ENCODE results near the gene PRUNE2.
"Not testable (repeated sequence)": the region's sequence is repeated elsewhere in the genome, so short reads cannot be mapped to it uniquely, and the experiment has no call there.

The PRUNE2 gene

DNA sequence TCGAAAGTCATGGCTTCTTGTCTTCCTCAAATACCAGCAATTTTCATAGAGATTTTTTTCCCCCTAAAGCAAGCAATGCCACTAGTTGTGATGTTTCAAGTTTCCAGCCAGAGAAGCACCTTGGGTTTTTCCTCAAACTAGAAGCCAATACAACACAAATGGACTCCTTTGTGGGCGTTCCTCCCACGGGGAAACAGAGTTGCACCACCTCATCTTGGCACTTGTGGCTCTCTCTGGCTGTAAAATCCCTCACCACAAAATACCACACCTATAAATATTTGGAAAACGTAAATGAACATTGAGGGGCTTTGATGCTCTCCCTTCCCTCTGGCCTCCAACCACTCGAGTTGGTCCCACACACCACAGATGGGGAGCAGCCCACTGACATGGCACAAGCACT lies 208.8 kb downstream of the PRUNE2 start:
- DNase-seq (ENCODE audit: low read depth) = no peak

- no peak for DNase-seq (ENCODE audit: low read depth)
Observed at GRCh38 chr9:76693912-76694311, 212.0 kb downstream of the PRUNE2 start.

DNA sequence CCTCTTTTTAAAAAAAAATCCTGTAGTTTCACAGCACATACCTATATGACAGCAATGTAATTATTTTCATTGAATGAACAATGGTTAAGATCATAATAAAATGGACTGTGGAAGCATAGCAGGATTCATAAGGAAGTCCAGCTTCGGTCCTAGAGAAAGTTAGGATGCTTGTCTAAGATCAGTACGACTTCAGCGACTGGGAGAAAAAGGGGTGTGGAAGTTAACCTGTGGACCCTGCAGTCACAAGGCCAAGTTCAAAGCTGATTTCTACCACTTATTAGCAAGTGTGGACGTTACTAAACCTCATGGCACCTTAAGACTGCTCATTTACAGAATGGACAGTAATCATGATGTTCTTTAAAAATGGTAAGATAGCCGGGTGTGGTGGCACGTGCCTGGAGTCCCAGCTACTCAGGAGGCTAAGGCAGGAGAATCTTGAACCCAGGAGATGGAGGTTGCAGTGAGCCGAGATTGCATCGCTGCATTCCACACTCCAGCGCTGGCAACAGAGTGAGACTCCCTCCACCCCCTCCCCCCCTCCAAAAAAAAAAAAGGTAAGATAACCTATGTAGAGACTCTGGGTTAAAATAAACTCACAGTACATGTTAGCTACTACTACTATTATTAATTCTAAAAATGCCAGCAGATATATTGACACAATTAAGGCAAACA lies 213.3 kb downstream of the PRUNE2 start:
- DNase-seq (ENCODE audit: low read depth) = no peak

DNA sequence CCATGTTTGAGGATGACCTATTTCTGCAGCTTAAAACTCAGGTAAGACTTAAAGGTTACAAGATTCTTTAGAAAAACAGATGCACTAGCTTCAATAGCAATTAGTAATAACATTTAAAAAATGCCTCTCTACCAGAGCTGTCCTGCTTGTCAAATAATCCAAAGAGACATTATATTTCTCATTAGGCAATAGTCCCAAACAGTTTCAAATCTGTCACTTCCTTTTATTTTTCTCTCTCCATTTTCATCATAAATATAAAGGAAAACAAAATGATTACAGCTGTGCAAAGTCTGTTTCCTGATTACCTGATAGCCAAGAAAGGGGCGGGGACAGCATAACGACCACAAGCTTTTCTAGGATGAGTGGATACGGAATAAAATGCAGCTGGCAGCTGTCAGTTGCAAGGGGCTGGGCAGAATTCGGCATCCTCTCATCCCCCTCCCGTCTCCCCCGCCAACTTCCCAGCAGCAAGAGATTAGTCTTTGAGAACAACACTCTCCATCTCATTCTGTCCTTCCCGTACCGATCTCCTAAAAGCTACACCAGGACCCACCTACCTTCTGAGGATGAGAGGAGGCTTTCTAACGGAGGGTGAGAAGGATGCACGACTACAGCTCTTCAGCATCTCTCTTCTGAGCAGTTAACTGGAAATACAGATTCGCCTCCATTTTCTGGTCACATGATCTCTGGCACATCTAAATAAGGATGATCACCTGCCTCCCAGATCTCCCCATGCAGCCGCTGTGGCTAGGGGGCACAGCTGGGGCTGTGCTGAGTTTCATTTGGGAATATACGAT lies 214.2 kb downstream of the PRUNE2 start:
- no peak for DNase-seq (ENCODE audit: low read depth)

GRCh38 chr9:76690973-76691370 lies 214.9 kb downstream of the PRUNE2 start:
- no peak for DNase-seq (ENCODE audit: low read depth)

GRCh38 chr9:76690246-76690972 lies 215.5 kb downstream of the PRUNE2 start:
- no peak for DNase-seq (ENCODE audit: low read depth)

DNA sequence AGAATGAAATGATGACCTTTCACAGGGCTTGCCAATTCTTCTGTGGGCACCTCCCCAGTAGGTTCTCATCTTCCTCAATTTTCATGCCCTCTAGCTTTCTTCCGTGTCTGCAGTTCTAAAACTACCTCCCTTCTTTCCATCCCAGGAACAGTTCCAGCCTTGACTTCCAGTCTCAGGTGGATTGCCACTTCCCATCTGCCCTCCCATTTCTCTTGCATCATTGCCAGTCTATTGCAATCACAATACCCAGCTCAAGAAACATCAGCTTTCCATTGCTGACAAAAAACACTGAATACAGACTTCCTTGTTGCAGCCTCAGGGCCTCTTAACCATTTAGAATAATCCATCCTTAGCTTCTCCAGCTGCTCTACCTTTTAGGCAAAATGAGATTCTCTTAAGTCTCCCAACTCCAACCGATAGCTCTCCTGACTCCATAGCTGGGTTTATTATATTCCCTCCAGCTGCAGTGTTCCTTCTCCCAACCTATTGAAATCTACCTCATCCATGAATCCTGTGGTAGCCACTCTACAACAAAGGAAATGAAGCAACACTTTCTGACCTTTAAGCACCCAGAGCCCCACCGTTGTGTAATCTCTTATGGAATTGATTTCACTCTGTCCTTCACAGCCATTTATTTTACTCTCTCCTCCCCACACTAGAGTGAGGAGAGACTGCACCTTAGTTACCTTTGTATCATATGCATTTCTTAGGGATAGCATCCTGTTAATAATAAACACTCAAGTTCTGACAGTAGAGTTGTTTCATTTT lies 217.3 kb downstream of the PRUNE2 start:
- DNase-seq (ENCODE audit: low read depth) = no peak

- DNase-seq (ENCODE audit: low read depth) = no peak
Observed at GRCh38 chr9:76687861-76688391, 218.0 kb downstream of the PRUNE2 start.

DNA sequence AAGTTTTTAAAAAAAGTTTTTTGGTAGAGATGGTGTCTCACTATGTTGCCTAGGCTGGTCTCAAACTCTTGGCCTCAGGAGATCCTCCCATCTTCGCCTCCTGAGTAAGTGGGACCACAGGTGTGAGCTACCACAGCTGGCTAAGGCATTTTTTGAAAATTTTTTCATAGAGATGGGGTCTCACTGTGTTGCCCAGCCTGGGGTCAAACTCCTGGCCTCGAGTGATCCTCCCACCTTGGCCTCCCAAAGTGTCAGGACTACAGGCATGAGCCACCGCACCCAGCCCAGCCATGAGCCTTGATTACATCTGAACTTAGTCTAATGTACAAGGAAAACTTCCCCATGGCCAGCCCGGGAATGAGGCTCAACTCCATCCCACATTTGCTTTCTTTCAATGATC lies 219.2 kb downstream of the PRUNE2 start:
- DNase-seq (ENCODE audit: low read depth) = no peak

- DNase-seq (ENCODE audit: low read depth) = no peak
Observed at GRCh38 chr9:76684213-76684612, 221.7 kb downstream of the PRUNE2 start.

- no peak for DNase-seq (ENCODE audit: low read depth)
Observed at GRCh38 chr9:76681556-76681955, 224.4 kb downstream of the PRUNE2 start.

GRCh38 chr9:76680716-76681425 lies 225.0 kb downstream of the PRUNE2 start:
- DNase-seq (ENCODE audit: low read depth) = no peak

DNA sequence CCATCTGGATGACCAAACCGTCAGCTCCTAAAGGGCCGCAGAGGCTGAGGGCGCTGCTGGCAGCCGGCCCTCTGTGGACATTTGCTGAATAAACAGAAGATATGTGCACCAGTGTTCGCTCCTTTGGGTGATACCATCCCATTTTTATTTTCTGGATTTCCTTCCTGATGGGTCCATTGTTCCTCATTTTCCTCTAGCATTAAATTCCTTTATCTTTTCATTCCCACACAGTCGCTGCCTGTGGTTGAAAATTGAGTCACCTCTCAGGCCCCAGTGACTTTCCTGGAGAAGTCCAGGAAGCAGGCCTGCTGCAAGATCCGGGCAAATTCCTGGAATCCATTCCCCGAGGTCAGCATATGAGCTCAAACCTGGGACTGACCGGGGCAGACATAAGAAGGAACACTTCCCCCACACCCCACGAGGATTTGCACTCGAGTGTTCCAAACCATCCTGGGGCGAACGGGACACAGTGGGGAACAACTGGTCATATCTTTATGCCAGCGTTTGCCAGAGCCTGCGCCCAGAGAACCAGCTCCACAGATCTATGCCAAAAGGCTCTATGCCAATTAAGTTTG lies 228.3 kb downstream of the PRUNE2 start:
- DNase-seq (ENCODE audit: low read depth) = no peak

- no peak for DNase-seq (ENCODE audit: low read depth)
Observed at GRCh38 chr9:76676857-76677256, 229.1 kb downstream of the PRUNE2 start.

GRCh38 chr9:76667521-76667957 lies 238.4 kb downstream of the PRUNE2 start:
- no peak for DNase-seq (ENCODE audit: low read depth)

GRCh38 chr9:76665966-76666365 lies 239.9 kb downstream of the PRUNE2 start:
- not testable (repeated sequence) for DNase-seq (ENCODE audit: low read depth)

DNA sequence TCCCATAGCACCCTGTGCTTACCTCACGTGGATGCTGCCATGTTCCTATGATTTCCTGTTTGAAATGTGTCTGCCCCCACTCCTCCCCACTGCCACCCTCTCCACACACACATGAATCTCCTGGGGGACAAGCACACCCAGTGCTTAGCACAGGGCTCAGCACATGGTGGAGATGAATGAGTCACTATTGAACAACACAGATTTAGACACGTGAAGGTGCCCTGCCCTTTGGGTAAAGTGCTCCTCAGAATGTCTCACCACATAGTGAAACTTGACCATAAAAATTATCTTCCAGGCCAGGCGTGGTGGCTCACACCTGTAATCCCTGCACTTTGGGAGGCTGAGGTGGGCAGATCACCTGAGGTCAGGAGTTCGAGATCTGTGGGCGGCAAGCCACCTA lies 240.5 kb downstream of the PRUNE2 start:
- no peak for DNase-seq (ENCODE audit: low read depth)

DNA sequence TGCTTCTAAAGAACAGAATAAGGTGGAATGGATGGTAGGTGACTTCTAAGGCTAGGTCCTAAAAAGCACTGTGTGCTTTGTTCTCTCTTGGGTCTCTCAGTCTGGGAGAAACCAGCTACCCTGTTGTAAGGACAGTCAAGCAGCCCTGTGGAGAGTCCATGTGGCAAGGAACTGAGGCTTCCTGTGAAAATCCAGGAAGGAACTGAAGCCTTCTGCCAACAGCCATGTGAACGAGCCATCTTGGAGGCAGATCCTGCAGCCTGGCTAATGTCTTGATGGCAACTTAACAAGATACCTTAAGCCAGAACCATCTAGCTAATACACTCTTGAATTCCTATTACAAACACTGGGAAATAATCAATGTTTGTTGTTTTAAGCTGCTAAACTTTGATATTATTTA lies 241.8 kb downstream of the PRUNE2 start:
- no peak for DNase-seq (ENCODE audit: low read depth)

DNA sequence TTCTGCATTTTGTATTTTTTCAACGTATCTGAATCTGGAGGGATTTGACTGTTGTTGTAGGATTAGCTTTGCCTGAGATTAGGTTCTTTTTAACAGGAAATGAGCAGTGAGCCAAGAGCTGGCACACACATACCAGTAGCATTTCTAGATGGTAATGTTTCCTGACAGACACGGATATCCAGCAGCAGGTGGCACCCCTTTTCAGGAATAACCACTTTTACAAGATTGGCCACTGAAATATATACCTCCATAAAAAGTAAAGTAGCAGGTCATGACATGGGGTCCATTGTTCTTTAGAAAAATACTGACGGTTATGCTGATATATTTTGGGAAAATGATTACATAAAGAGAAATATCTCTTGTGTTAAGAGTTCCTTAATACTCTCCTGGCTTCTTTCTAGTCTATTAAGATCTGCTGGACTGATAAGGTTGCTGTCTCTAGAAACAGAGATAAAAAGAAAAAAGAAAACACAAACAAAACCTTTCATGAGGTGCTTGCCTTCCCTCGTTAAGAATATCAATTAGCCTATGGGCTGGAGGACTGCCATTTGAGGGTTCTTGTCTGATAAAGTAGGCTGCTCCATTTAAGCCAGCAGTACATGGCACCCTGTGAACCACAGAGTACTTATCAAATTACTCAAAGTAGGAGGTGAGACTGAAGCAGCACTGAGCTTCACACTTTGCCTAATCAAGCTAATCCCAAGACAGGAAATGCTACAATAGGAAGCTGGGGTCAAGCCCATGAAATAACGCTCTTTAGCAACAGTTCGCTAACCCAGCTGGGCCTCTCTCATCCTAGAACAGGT lies 243.2 kb downstream of the PRUNE2 start:
- no peak for DNase-seq (ENCODE audit: low read depth)
